ENCODE data around the gene PRMT7.

The PRMT7 gene

DNA sequence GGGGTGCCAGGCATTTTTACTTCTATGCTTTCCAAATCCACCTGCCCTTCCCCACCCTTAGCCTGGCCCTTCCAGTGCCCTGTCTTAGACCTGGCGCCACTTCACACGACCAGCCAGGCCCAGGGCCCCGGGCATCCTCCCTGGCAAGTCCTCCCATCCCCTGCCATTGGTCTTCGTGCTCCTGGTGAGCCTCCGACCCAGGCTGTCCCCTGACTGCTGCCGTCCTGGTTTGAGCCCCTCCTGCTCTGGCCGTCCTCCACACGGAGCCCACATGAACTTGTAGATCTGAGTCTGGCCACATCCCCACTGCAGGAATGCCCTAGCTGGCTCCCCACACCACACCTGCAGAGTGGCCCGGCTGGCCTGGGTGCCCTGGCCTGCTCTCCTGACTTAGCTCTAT lies 44.0 kb downstream of the PRMT7 start:
- Histone ChIP-seq H3K27me3 (ENCODE audit: insufficient read depth, low read length) (no peaks in the 10 kb centered on the region), H4K12ac (ENCODE audit: low read depth, low read length) (no peak overlapping the region), H4K91ac (ENCODE audit: low read depth, low read length) (no peak overlapping the region), H4K8ac (ENCODE audit: low read depth, low read length) (no peak overlapping the region), H3K18ac (ENCODE audit: low read length) (no peak overlapping the region), H3K23ac (ENCODE audit: low read length) (no peak overlapping the region), H3K27ac (ENCODE audit: low read depth, low read length) (no peak overlapping the region), H3K14ac (ENCODE audit: low read length) (no peak overlapping the region), H2AK5ac (ENCODE audit: low read length) (no peak overlapping the region), H3K9ac (ENCODE audit: low read length) (no peak overlapping the region), H3K4ac (ENCODE audit: low read depth, low read length) (no peak overlapping the region), H2AFZ (ENCODE audit: insufficient read depth, low read length, poor library complexity) (no peak overlapping the region), H2BK12ac (ENCODE audit: low read length) (no peak overlapping the region), H3K4me2 (ENCODE audit: low read length) (no peak overlapping the region), H3K36me3 (ENCODE audit: control insufficient read depth in 1 of 2, insufficient read depth in 2 of 2, low read length in 2 of 2) (peaks cover 58 to 63% of the 10 kb centered on the region in 2 experiments), H2BK120ac (ENCODE audit: insufficient read depth, low read length, poor library complexity) (no peak overlapping the region), H3K9me3 (ENCODE audit: insufficient read depth, low read depth, low read length) (peaks cover 3% of the 10 kb centered on the region), H2BK5ac (ENCODE audit: low read depth, low read length, poor library complexity) (no peak overlapping the region), H3K4me3 (ENCODE audit: low read depth, low read length) (no peak overlapping the region), H3K79me2 (ENCODE audit: control insufficient read depth, insufficient read depth, low read length, poor library complexity) (no peaks in the 10 kb centered on the region), H3K79me1 (ENCODE audit: low read length) (peaks cover 5% of the 10 kb centered on the region), H3K4me1 (ENCODE audit: control insufficient read depth in 1 of 2, insufficient read depth in 2 of 2, low read length in 2 of 2) (peaks cover 13 to 21% of the 10 kb centered on the region in 2 experiments)
- no CpG with 5 or more reads among the region's 9 CpGs for WGBS (ENCODE audit: extremely low coverage, insufficient coverage, insufficient read length)
- DNase-seq, result no peak

DNA sequence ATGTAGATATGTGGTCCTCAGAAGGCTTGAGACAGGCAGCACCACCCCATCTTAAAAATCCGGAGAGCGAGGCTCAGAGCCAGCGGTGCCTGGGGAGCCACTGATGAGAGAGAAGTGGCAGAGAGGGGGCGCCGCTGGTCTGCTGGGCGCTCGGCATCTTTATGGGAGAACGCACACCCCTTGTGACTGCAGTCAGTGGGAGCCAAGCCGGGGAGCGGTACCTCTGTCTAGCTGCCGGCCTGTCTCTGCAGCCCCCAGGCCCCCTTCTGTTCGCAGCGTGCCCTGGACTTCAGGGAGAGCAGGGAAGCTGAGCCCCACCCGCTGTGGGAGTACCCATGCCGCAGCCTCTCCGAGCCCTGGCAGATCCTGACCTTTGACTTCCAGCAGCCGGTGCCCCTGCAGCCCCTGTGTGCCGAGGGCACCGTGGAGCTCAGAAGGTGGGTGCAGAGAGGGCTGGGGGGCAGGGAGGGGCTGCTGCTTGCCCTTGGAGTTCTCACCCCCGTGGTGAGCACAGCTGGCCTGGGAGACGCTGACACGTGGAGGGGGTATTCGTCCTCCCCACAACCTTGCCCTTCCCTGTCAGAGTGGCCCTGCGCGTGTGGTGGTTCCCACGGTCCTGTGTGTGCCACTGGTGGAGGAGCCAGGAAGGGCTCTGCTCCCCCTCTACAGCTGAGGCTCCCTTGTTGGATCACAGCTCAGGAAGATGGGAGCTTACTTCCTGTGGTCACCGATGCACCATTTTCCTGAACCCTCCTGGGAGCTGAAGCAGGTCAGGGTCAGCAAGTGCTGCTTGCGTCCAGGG lies 44.8 kb downstream of the PRMT7 start:
- Histone ChIP-seq H3K18ac (ENCODE audit: low read length) (no peak overlapping the region), H2BK12ac (ENCODE audit: low read length) (no peak overlapping the region), H3K27ac (ENCODE audit: low read depth, low read length) (no peak overlapping the region), H4K8ac (ENCODE audit: low read depth, low read length) (no peak overlapping the region), H3K27me3 (ENCODE audit: insufficient read depth, low read length) (no peaks in the 10 kb centered on the region), H3K4me3 (ENCODE audit: low read depth, low read length) (no peak overlapping the region), H3K9ac (ENCODE audit: low read length) (no peak overlapping the region), H3K36me3 (ENCODE audit: control insufficient read depth in 1 of 2, insufficient read depth in 2 of 2, low read length in 2 of 2) (peaks cover 58 to 63% of the 10 kb centered on the region in 2 experiments), H2AK5ac (ENCODE audit: low read length) (no peak overlapping the region), H2BK5ac (ENCODE audit: low read depth, low read length, poor library complexity) (no peak overlapping the region), H3K9me3 (ENCODE audit: insufficient read depth, low read depth, low read length) (peaks cover 3% of the 10 kb centered on the region), H3K4me2 (ENCODE audit: low read length) (no peak overlapping the region), H3K79me2 (ENCODE audit: control insufficient read depth, insufficient read depth, low read length, poor library complexity) (no peaks in the 10 kb centered on the region), H3K23ac (ENCODE audit: low read length) (no peak overlapping the region), H2BK120ac (ENCODE audit: insufficient read depth, low read length, poor library complexity) (no peak overlapping the region), H3K79me1 (ENCODE audit: low read length) (peaks cover 3% of the 10 kb centered on the region), H3K4me1 (ENCODE audit: control insufficient read depth in 1 of 2, insufficient read depth in 2 of 2, low read length in 2 of 2) (peaks cover 13 to 16% of the 10 kb centered on the region in 2 experiments), H4K91ac (ENCODE audit: low read depth, low read length) (no peak overlapping the region), H3K14ac (ENCODE audit: low read length) (no peak overlapping the region), H3K4ac (ENCODE audit: low read depth, low read length) (no peak overlapping the region), H4K12ac (ENCODE audit: low read depth, low read length) (no peak overlapping the region), H2AFZ (ENCODE audit: insufficient read depth, low read length, poor library complexity) (no peak overlapping the region)
- no peak for DNase-seq
- no CpG with 5 or more reads among the region's 28 CpGs for WGBS (ENCODE audit: extremely low coverage, insufficient coverage, insufficient read length)

DNA sequence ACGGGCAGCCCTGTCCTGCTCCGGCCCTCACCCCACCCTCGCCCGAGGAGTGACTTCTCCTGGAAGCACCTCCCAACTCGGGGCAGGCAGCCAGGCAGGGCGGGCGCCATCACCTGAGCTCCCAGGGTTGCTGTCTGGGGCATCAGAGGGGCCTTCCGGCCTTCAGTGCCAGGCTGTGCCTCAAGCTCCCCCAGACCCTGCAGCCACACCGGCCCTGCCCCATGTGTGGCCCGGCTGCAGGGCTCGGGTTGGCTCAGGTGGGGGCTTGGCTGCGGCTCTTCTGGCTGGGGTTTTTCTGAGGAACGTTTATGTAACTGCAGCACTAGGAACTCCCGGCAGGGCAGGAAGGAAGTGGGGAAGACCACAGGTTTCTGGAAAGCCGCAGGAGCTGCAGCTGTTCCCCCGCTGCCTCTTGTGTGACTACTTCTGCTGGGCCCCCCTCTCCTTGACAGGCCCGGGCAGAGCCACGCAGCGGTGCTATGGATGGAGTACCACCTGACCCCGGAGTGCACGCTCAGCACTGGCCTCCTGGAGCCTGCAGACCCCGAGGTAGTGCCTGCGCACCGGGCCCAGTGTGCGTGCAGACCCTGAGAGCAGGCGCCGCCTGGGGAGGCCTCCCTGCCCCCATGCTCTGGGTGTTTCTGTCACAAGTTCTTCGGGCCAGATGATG lies 45.6 kb downstream of the PRMT7 start:
- Histone ChIP-seq H2BK5ac (ENCODE audit: low read depth, low read length, poor library complexity) (no peak overlapping the region), H2BK12ac (ENCODE audit: low read length) (no peak overlapping the region), H3K27me3 (ENCODE audit: insufficient read depth, low read length) (no peaks in the 10 kb centered on the region), H3K79me2 (ENCODE audit: control insufficient read depth, insufficient read depth, low read length, poor library complexity) (no peaks in the 10 kb centered on the region), H3K4me3 (ENCODE audit: low read depth, low read length) (no peak overlapping the region), H3K79me1 (ENCODE audit: low read length) (peaks cover 3% of the 10 kb centered on the region), H4K12ac (ENCODE audit: low read depth, low read length) (no peak overlapping the region), H3K23ac (ENCODE audit: low read length) (no peak overlapping the region), H2BK120ac (ENCODE audit: insufficient read depth, low read length, poor library complexity) (no peak overlapping the region), H3K9ac (ENCODE audit: low read length) (no peak overlapping the region), H3K18ac (ENCODE audit: low read length) (no peak overlapping the region), H4K8ac (ENCODE audit: low read depth, low read length) (no peak overlapping the region), H3K14ac (ENCODE audit: low read length) (no peak overlapping the region), H3K4ac (ENCODE audit: low read depth, low read length) (no peak overlapping the region), H3K27ac (ENCODE audit: low read depth, low read length) (no peak overlapping the region), H4K91ac (ENCODE audit: low read depth, low read length) (no peak overlapping the region), H3K4me2 (ENCODE audit: low read length) (no peak overlapping the region), H2AK5ac (ENCODE audit: low read length) (no peak overlapping the region), H3K36me3 (ENCODE audit: control insufficient read depth in 1 of 2, insufficient read depth in 2 of 2, low read length in 2 of 2) (peaks cover 58 to 59% of the 10 kb centered on the region in 2 experiments), H2AFZ (ENCODE audit: insufficient read depth, low read length, poor library complexity) (no peak overlapping the region), H3K4me1 (ENCODE audit: control insufficient read depth in 1 of 2, insufficient read depth in 2 of 2, low read length in 2 of 2) (peaks cover 11 to 12% of the 10 kb centered on the region in 2 experiments), H3K9me3 (ENCODE audit: insufficient read depth, low read depth, low read length) (peaks cover 5% of the 10 kb centered on the region)
- DNase-seq, result no peak
- no CpG with 5 or more reads among the region's 28 CpGs for WGBS (ENCODE audit: extremely low coverage, insufficient coverage, insufficient read length)

DNA sequence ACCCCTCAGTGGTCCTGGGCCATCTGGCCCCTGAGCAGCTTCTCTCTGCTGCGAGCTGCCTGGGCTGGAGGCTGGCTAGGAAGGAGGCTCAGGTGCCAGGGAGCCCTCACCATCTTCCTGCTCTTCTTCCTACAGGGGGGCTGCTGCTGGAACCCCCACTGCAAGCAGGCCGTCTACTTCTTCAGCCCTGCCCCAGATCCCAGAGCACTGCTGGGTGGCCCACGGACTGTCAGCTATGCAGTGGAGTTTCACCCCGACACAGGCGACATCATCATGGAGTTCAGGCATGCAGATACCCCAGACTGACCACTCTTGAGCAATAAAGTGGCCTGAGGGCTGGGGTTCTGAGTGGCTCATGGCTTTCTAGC lies 46.1 kb downstream of the PRMT7 start:
- Histone ChIP-seq H3K4me1 (ENCODE audit: control insufficient read depth in 1 of 2, insufficient read depth in 2 of 2, low read length in 2 of 2) (peaks cover 7 to 8% of the 10 kb centered on the region in 2 experiments), H4K12ac (ENCODE audit: low read depth, low read length) (no peak overlapping the region), H2AK5ac (ENCODE audit: low read length) (no peak overlapping the region), H2BK120ac (ENCODE audit: insufficient read depth, low read length, poor library complexity) (no peak overlapping the region), H3K27me3 (ENCODE audit: insufficient read depth, low read length) (no peaks in the 10 kb centered on the region), H3K9me3 (ENCODE audit: insufficient read depth, low read depth, low read length) (peaks cover 5% of the 10 kb centered on the region), H3K14ac (ENCODE audit: low read length) (no peak overlapping the region), H3K18ac (ENCODE audit: low read length) (no peak overlapping the region), H2BK5ac (ENCODE audit: low read depth, low read length, poor library complexity) (no peak overlapping the region), H3K36me3 (ENCODE audit: control insufficient read depth in 1 of 2, insufficient read depth in 2 of 2, low read length in 2 of 2) (peaks cover 57 to 58% of the 10 kb centered on the region in 2 experiments), H3K4me3 (ENCODE audit: low read depth, low read length) (no peak overlapping the region), H3K4me2 (ENCODE audit: low read length) (no peak overlapping the region), H4K91ac (ENCODE audit: low read depth, low read length) (no peak overlapping the region), H3K27ac (ENCODE audit: low read depth, low read length) (no peak overlapping the region), H4K8ac (ENCODE audit: low read depth, low read length) (no peak overlapping the region), H2AFZ (ENCODE audit: insufficient read depth, low read length, poor library complexity) (no peak overlapping the region), H3K23ac (ENCODE audit: low read length) (no peak overlapping the region), H3K79me2 (ENCODE audit: control insufficient read depth, insufficient read depth, low read length, poor library complexity) (no peaks in the 10 kb centered on the region), H2BK12ac (ENCODE audit: low read length) (no peak overlapping the region), H3K4ac (ENCODE audit: low read depth, low read length) (no peak overlapping the region), H3K9ac (ENCODE audit: low read length) (no peak overlapping the region), H3K79me1 (ENCODE audit: low read length) (peaks cover 3% of the 10 kb centered on the region)
- DNase-seq, result no peak
- no CpG with 5 or more reads among the region's 5 CpGs for WGBS (ENCODE audit: extremely low coverage, insufficient coverage, insufficient read length)
